Measurements from ENCODE around the gene LENG8. TPM values are rescaled to one million over a fixed set of nuclear protein-coding genes. Genes with fewer than 3 reads are reported as not detected.

Gene LENG8
- total RNA-seq, 1 donor from 2014 or later, result 196 TPM

GRCh38 chr19:54475706-54476105 is 26.7 kb downstream of the LENG8 start:
- no peak overlapping the region for H3K4me3 Mint-ChIP-seq
- peaks cover 31% of the 10 kb centered on the region for H3K4me1 Mint-ChIP-seq (ENCODE audit: unreplicated experiment)
- no peak for DNase-seq (ENCODE audit: extremely low spot score, unreplicated experiment)
- H3K36me3 Mint-ChIP-seq, result no peaks in the 10 kb centered on the region
- H3K27ac Mint-ChIP-seq, result no peak overlapping the region
- no peaks in the 10 kb centered on the region for H3K9me3 Mint-ChIP-seq
- H3K27me3 Mint-ChIP-seq, result peaks cover 23% of the 10 kb centered on the region
- TF ChIP-seq CTCF (conservative IDR thresholded peaks at IDR 0.05), result no peak

- Mint-ChIP-seq H3K27ac (no peak overlapping the region), H3K9me3 (no peaks in the 10 kb centered on the region)
Observed at GRCh38 chr19:54477650-54478049, 28.7 kb downstream of the LENG8 start.

DNA sequence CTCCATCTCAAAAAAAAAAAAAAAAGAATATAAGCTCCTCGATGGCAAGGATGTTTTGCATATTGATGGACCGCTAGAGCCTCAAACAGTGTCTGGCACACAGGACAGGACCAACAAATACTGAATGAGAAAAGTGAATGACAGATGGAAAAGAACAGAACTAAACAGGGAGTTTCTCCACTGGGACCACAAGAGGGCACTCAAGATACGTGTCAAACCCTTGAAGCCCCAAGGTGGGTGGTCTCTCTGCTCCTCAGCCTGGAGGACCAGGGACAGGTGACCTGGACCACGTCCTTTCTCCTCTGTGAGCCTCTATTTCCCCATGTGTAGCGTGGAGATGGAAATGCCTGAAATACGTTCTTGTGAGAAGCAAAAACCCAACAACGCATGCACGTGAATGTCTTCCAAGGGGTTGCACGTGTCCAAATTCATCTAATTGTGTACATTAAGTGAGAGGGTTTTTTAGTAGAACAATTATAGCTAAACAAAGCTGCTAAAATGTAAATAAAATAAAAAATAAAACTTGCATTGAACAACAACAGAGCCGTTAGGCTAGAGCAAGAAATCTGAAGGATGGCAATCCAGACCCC is 29.8 kb downstream of the LENG8 start:
- no peak for DNase-seq (ENCODE audit: extremely low spot score, unreplicated experiment)
- TF ChIP-seq CTCF (conservative IDR thresholded peaks at IDR 0.05), result peak; percentile 78
- Mint-ChIP-seq H3K9me3 (no peaks in the 10 kb centered on the region), H3K27ac (no peak overlapping the region), H3K27me3 (peaks cover 23% of the 10 kb centered on the region), H3K4me1 (ENCODE audit: unreplicated experiment) (peaks cover 23% of the 10 kb centered on the region), H3K36me3 (no peaks in the 10 kb centered on the region), H3K4me3 (no peak overlapping the region)

More at GRCh38 chr19:54477650-54478049, 28.7 kb downstream of the LENG8 start:
- Mint-ChIP-seq H3K27me3 (peaks cover 29% of the 10 kb centered on the region), H3K4me3 (no peak overlapping the region), H3K36me3 (no peaks in the 10 kb centered on the region), H3K4me1 (ENCODE audit: unreplicated experiment) (peaks cover 30% of the 10 kb centered on the region)
- no peak for TF ChIP-seq CTCF (conservative IDR thresholded peaks at IDR 0.05)
- DNase-seq (ENCODE audit: extremely low spot score, unreplicated experiment), result no peak

GRCh38 chr19:54480051-54480450 is 31.1 kb downstream of the LENG8 start:
- Mint-ChIP-seq H3K36me3 (no peaks in the 10 kb centered on the region), H3K4me1 (ENCODE audit: unreplicated experiment) (peaks cover 19% of the 10 kb centered on the region), H3K27me3 (peaks cover 31% of the 10 kb centered on the region), H3K9me3 (no peaks in the 10 kb centered on the region), H3K4me3 (no peak overlapping the region), H3K27ac (no peak overlapping the region)
- no peak for DNase-seq (ENCODE audit: extremely low spot score, unreplicated experiment)
- no peak for TF ChIP-seq CTCF (conservative IDR thresholded peaks at IDR 0.05)

DNA sequence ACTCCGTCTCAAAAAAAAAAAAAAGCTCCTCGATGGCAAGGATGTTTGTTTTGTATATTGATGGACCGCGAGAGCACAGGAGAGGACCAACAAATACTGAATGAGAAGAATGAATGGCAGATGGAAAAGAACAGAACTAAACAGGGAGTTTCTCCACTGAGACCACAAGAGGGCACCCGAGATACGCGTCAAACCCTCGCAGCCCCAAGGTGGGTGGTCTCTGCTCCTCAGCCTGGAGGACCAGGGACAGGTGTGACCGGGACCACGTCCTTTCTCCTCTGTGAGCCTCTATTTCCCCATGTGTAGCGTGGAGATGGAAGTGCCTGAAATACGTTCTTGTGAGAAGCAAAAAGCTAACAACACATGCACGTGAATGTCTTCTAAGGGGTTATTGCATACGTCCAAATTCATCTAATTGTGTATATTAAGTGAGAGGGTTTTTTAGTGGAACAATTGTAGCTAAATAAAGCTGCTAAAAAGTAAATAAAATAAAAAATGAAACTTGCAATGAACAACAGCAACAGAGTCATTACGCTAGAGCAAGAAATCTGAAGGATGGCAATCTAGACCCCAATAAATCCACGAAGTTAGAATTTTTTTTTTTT is 32.4 kb downstream of the LENG8 start:
- no peak overlapping the region for H3K4me3 Mint-ChIP-seq
- no peak for DNase-seq (ENCODE audit: extremely low spot score, unreplicated experiment)
- H3K4me1 Mint-ChIP-seq (ENCODE audit: unreplicated experiment), result peaks cover 18% of the 10 kb centered on the region

More for the DNA sequence above, 32.4 kb downstream of the LENG8 start:
- peak; percentile 84 for TF ChIP-seq CTCF (conservative IDR thresholded peaks at IDR 0.05)
- peaks cover 31% of the 10 kb centered on the region for H3K27me3 Mint-ChIP-seq
- H3K36me3 Mint-ChIP-seq, result no peaks in the 10 kb centered on the region
- no peaks in the 10 kb centered on the region for H3K9me3 Mint-ChIP-seq
- no peak overlapping the region for H3K27ac Mint-ChIP-seq
